ES-I3 (cell line): ENCODE results near the gene PNPLA2.

Experiments used
- H3K36me3 ChIP-seq: 2 replicates; pipeline ENCODE4 v1.6.1; 2013; ENCODE audit warnings: mild to moderate bottlenecking, low read length, control low read depth, moderate library complexity; ENCODE audit not compliant: insufficient read depth
- H3K4me1 ChIP-seq: 2 replicates; pipeline ENCODE4 v1.6.1; 2013; ENCODE audit warnings: mild to moderate bottlenecking, control low read depth, low read length; ENCODE audit not compliant: insufficient read depth
- H3K9ac ChIP-seq: 2 replicates; pipeline ENCODE4 v1.6.1; 2013; ENCODE audit warnings: low read depth, mild to moderate bottlenecking, low read length, moderate library complexity
- H3K9me3 ChIP-seq: 2 replicates; pipeline ENCODE4 v1.6.1; 2013; ENCODE audit warnings: mild to moderate bottlenecking, low read length, moderate library complexity; ENCODE audit not compliant: control insufficient read depth, insufficient read depth

Gene PNPLA2

DNA sequence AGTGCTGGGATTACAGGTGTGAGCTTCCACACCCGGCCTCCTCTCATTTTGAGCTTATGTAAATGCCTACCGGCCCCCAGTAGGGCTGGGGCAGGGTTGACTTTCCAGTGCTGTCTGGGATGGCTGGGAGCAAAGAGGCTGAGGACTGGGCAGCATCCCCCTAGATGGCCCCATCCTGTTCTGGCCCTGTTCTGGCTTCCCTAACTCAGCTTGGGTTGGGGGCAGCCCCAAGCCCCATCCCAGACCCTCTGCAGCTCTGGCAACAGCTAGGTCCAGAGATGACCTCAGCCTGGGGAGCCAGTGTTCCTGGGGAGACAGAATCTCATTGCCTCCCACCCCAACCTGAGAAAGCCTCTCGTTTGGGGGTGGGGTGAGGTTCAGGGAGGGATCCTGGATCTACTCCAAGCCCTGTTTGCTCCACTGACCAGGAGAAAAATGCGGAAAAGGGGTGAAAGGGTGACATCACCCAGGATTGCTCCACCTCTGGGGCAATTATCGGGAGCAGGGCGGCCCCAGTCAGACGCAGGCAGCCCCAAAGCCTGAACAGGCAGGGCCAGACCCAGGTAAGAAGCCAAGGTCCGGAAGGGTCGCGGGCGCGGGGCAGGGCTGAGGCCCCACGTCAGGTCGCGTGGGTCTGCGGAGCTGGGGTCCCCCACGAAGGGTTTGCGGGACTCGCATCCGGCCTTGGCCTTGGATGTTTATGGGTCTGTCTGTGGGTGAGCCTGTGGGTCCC is at the start of gene PNPLA2:
TSS of gene PNPLA2 (plus strand) at position 519 of the 733 bp plus-strand sequence. CDS start 805 bp downstream, outside the sequence.
- no peaks in the 10 kb centered on the region for H3K9me3 ChIP-seq
- no peaks in the 10 kb centered on the region for H3K36me3 ChIP-seq
- peak within 1 kb of the TSS; percentile 88 for H3K9ac ChIP-seq
- peaks cover 14% of the 10 kb centered on the region; the same call in 1 of the 2 replicates for H3K4me1 ChIP-seq

- Histone ChIP-seq H3K9ac (no peak overlapping the region), H3K36me3 (peaks cover 10% of the 10 kb centered on the region), H3K9me3 (no peaks in the 10 kb centered on the region), H3K4me1 (no peaks in the 10 kb centered on the region; the same call in 1 of the 2 replicates)
Observed at GRCh38 chr11:769887-770641, 48.6 kb upstream of the PNPLA2 start.

GRCh38 chr11:770642-771616 is 47.8 kb upstream of the PNPLA2 start:
- H3K9ac ChIP-seq: no peak overlapping the region
- peaks cover 5% of the 10 kb centered on the region; the same call in 1 of the 2 replicates for H3K4me1 ChIP-seq
- peaks cover 10% of the 10 kb centered on the region for H3K36me3 ChIP-seq
- H3K9me3 ChIP-seq: no peaks in the 10 kb centered on the region

- Histone ChIP-seq H3K36me3 (peaks cover 8% of the 10 kb centered on the region), H3K9me3 (no peaks in the 10 kb centered on the region), H3K4me1 (peaks cover 5% of the 10 kb centered on the region; the same call in 1 of the 2 replicates), H3K9ac (no peak overlapping the region)
Observed at GRCh38 chr11:771617-772204, 47.0 kb upstream of the PNPLA2 start.

GRCh38 chr11:772429-773390 is 46.0 kb upstream of the PNPLA2 start:
- no peaks in the 10 kb centered on the region for H3K9me3 ChIP-seq
- peaks cover 5% of the 10 kb centered on the region; the same call in 1 of the 2 replicates for H3K4me1 ChIP-seq
- H3K9ac ChIP-seq: no peak overlapping the region
- H3K36me3 ChIP-seq: peaks cover 4% of the 10 kb centered on the region

DNA sequence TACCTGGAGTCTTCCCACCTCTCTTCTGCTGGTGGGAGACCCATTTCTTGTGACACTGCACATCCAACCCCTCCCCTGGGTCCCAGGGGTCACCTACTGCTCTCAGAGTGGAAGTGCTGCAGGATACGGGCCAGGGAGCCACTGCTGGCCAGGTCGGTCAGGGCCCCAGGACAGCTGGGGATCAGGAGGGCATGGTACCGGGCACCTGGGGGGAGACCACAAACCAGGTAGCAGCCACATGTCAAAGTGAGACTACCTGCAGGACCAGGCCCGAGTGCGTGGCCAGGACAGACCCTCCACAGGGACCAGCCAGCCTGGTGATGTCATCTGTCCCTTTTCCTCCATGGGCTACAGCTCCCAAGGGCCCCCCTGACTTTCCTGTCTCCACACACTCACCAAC is 45.3 kb upstream of the PNPLA2 start:
- Histone ChIP-seq H3K9ac (no peak overlapping the region), H3K36me3 (peaks cover 4% of the 10 kb centered on the region), H3K9me3 (no peaks in the 10 kb centered on the region), H3K4me1 (peaks cover 5% of the 10 kb centered on the region; the same call in 1 of the 2 replicates)

GRCh38 chr11:773830-774229 is 44.9 kb upstream of the PNPLA2 start:
- H3K4me1 ChIP-seq: peaks cover 5% of the 10 kb centered on the region; the same call in 1 of the 2 replicates
- no peaks in the 10 kb centered on the region for H3K9me3 ChIP-seq
- H3K36me3 ChIP-seq: peaks cover 4% of the 10 kb centered on the region
- no peak overlapping the region for H3K9ac ChIP-seq

- peaks cover 4% of the 10 kb centered on the region for H3K36me3 ChIP-seq
Observed at GRCh38 chr11:774873-775592, 43.7 kb upstream of the PNPLA2 start.

GRCh38 chr11:776263-776560 is 42.5 kb upstream of the PNPLA2 start:
- Histone ChIP-seq H3K9me3 (no peaks in the 10 kb centered on the region), H3K9ac (peak overlapping the region; percentile 86), H3K4me1 (peaks cover 5% of the 10 kb centered on the region; the same call in 1 of the 2 replicates), H3K36me3 (peaks cover 4% of the 10 kb centered on the region)

More at GRCh38 chr11:774873-775592, 43.7 kb upstream of the PNPLA2 start:
- no peaks in the 10 kb centered on the region for H3K9me3 ChIP-seq
- peaks cover 5% of the 10 kb centered on the region; the same call in 1 of the 2 replicates for H3K4me1 ChIP-seq
- peak overlapping the region; percentile 40; the same call in 1 of the 2 replicates for H3K9ac ChIP-seq

GRCh38 chr11:776561-777287 is 42.0 kb upstream of the PNPLA2 start:
- Histone ChIP-seq H3K4me1 (peaks cover 5% of the 10 kb centered on the region; the same call in 1 of the 2 replicates), H3K9ac (peak overlapping the region; percentile 86), H3K36me3 (peaks cover 2% of the 10 kb centered on the region), H3K9me3 (no peaks in the 10 kb centered on the region)

DNA sequence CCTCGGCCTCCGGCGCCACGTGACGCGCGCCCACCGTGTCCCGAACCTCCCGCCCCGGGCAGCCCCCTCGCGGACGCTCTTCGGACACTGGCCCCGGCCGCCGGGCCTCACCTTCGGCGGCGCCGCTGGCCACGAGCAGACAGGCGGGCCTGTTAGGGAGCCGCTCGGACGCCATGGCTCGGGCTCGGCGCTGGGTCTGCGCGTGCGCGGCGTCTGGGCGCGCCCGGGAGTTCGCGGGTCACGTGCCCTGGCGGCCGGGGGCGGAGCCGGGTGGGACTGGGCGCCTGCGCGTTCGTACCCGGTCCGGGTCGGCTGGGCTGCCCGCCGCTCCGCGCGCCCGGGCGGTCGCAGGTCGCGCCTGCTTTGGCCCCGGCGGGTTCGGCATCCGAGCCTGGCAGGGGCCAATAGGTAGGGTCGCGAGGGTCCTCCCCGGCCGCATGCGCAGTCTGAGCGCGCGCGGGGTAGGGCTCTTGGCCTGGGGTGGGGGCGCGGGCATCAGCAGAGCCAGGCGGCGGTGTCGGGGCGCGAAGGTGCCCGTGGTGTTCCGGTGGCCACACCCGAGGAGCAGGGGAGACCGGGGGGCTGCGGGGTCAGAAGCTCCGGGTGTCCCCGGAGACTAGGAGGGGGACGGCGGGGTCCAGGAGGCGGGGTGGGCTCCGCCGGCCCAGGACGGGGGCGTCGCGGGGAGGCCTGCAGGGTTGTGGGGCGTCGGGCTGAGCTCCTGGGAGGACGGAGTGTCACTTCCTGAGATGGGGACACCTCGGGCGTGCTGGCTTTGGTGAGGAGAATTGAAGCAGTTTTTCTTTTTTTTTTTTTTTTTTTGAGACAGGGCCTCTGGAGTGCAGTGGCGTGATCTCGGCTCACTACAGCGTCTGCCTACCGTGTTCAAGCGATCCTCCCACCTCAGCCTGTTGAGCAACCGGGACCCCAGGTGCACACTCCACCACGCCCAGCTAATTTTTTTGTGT is 41.1 kb upstream of the PNPLA2 start, which contains the start of gene GATD1:
TSS of gene GATD1 (minus strand) at position 200 of the 968 bp plus-strand sequence. CDS start at position 175, 25 bp downstream.
- Histone ChIP-seq H3K36me3 (no peaks in the 10 kb centered on the region; the same call in 1 of the 2 replicates), H3K9me3 (no peaks in the 10 kb centered on the region), H3K4me1 (peaks cover 7% of the 10 kb centered on the region; the same call in 1 of the 2 replicates), H3K9ac (peak within 1 kb of the TSS; percentile 86)
